ENCODE data around the gene VWA3A.

DNA sequence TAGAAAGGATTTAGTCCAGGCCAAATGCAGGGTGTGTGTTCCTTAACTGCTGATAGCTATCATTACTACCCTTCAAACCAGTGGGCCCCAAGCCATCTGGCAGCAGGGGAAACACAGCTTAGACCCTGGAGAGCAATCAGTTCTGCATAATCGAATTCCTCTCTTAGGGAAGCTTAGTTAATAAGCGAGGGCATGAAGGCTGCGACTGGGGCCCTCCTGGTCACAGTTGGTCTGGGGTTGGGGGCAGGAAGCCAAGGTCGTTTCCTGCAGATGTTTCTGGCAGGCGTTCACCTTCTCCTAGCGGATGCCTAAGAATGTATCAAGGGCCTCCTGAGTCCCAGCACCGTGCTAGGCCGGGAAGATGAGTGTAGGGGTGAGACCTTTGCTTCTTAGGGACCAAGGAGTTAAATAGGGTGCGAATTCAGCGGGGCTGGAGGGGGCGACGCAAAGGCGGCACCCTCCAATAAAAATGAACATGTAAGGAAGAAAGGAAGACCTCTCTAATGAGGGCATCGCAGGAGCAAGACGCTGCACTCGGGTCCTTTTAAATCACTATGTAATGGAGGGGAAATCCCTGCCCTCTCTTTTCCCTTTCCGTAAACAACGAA, 97.2 kb downstream of the VWA3A start:
- TF ChIP-seq, protein P1, sequence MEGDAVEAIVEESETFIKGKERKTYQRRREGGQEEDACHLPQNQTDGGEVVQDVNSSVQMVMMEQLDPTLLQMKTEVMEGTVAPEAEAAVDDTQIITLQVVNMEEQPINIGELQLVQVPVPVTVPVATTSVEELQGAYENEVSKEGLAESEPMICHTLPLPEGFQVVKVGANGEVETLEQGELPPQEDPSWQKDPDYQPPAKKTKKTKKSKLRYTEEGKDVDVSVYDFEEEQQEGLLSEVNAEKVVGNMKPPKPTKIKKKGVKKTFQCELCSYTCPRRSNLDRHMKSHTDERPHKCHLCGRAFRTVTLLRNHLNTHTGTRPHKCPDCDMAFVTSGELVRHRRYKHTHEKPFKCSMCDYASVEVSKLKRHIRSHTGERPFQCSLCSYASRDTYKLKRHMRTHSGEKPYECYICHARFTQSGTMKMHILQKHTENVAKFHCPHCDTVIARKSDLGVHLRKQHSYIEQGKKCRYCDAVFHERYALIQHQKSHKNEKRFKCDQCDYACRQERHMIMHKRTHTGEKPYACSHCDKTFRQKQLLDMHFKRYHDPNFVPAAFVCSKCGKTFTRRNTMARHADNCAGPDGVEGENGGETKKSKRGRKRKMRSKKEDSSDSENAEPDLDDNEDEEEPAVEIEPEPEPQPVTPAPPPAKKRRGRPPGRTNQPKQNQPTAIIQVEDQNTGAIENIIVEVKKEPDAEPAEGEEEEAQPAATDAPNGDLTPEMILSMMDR (IDR thresholded peaks at IDR 0.05): no peak
- no peak for TF ChIP-seq POLR2A (IDR thresholded peaks at IDR 0.05)

Measured in body of pancreas (tissue), 4 donors.